ENCODE results near the gene FGD6.

Gene FGD6

GRCh38 chr12:95224202-95225170 lies 7.2 kb upstream of the FGD6 start:
- H3K4me3 ChIP-seq (replicated peaks; ENCODE audit: low read depth, low read length): no peak overlapping the region
- peak; percentile 53 for DNase-seq (ENCODE audit: low read depth)
- no peak for TF ChIP-seq CTCF (IDR thresholded peaks at IDR 0.05; ENCODE audit: low read length, missing control alignments)

- H3K4me3 ChIP-seq (replicated peaks; ENCODE audit: low read depth, low read length): no peak overlapping the region
- no peak for DNase-seq (ENCODE audit: low read depth)
- no peak for TF ChIP-seq CTCF (IDR thresholded peaks at IDR 0.05; ENCODE audit: low read length, missing control alignments)
Observed at GRCh38 chr12:95220726-95221125, 3.5 kb upstream of the FGD6 start.

- no peak for DNase-seq (ENCODE audit: low read depth)
- no peak for TF ChIP-seq CTCF (IDR thresholded peaks at IDR 0.05; ENCODE audit: low read length, missing control alignments)
- H3K4me3 ChIP-seq (replicated peaks; ENCODE audit: low read depth, low read length): no peak overlapping the region
Observed at GRCh38 chr12:95220190-95220589, 2.9 kb upstream of the FGD6 start.

GRCh38 chr12:95218150-95219133 lies 1.2 kb upstream of the FGD6 start:
- H3K4me3 ChIP-seq (replicated peaks; ENCODE audit: low read depth, low read length): peak overlapping the region; percentile 70
- TF ChIP-seq CTCF (IDR thresholded peaks at IDR 0.05; ENCODE audit: low read length, missing control alignments): no peak
- peak; percentile 62 for DNase-seq (ENCODE audit: low read depth)

- no peak for DNase-seq (ENCODE audit: low read depth)
- peak overlapping the region; percentile 90 for H3K4me3 ChIP-seq (replicated peaks; ENCODE audit: low read depth, low read length)
- TF ChIP-seq CTCF (IDR thresholded peaks at IDR 0.05; ENCODE audit: low read length, missing control alignments): no peak
Observed at GRCh38 chr12:95216711-95217376, 423 bp downstream of the FGD6 start.

GRCh38 chr12:95215949-95216348 lies 1.3 kb downstream of the FGD6 start:
- no peak for TF ChIP-seq CTCF (IDR thresholded peaks at IDR 0.05; ENCODE audit: low read length, missing control alignments)
- DNase-seq (ENCODE audit: low read depth): peak; percentile 72

More at GRCh38 chr12:95215949-95216348, 1.3 kb downstream of the FGD6 start:
- peak overlapping the region; percentile 90 for H3K4me3 ChIP-seq (replicated peaks; ENCODE audit: low read depth, low read length)
